Suprapubic skin (tissue), 4 donors: ENCODE data around the gene KIF12.

Experiments
- CTCF ChIP-seq, 2 donors: fragments of 200-600 bp in 1 of 2; fragments of 450-650 bp in 1 of 2; sonication (generic) in 1 of 2; IDR thresholded peaks; one replicate each; pipeline ENCODE4 v1.5.1; 2016 to 2019; ENCODE audit warnings: antibody characterized with exemption in 2 of 2, mild to moderate bottlenecking in 1 of 2, moderate library complexity in 1 of 2
- POLR2A ChIP-seq, 2 donors: fragments of 450-650 bp; IDR thresholded peaks; one replicate each; pipeline ENCODE4 v1.6.1; 2017; ENCODE audit warnings: antibody characterized with exemption in 2 of 2, mild to moderate bottlenecking in 2 of 2, moderate library complexity in 2 of 2
- POLR2AphosphoS5 ChIP-seq, 3 donors: sonication (generic); formaldehyde crosslinking; IDR thresholded peaks; one replicate each; pipeline ENCODE4 v1.6.1; 2017; ENCODE audit warnings: antibody characterized with exemption in 3 of 3

GRCh38 chr9:114085387-114085789 is 13.7 kb downstream of the KIF12 start:
- TF ChIP-seq POLR2AphosphoS5 (IDR thresholded peaks at IDR 0.05), result no peak
- no peak for TF ChIP-seq POLR2A (IDR thresholded peaks at IDR 0.05)
- TF ChIP-seq CTCF (IDR thresholded peaks at IDR 0.05), result no peak
